Activated effector memory CD4-positive, alpha-beta T cell treated with anti-CD3 and anti-CD28 coated beads, Interleukin-2, amount 50 U/mL, for 16 hours (primary cell): ENCODE data around the gene MAPK8IP3.

Experiments used
- DNase-seq: peaks from one replicate; pipeline ENCODE4 v3.0.0-alpha.2; 2020

MAPK8IP3 gene

GRCh38 chr16:1775006-1775845, 69.2 kb downstream of the MAPK8IP3 start:
- DNase-seq, result no peak

DNA sequence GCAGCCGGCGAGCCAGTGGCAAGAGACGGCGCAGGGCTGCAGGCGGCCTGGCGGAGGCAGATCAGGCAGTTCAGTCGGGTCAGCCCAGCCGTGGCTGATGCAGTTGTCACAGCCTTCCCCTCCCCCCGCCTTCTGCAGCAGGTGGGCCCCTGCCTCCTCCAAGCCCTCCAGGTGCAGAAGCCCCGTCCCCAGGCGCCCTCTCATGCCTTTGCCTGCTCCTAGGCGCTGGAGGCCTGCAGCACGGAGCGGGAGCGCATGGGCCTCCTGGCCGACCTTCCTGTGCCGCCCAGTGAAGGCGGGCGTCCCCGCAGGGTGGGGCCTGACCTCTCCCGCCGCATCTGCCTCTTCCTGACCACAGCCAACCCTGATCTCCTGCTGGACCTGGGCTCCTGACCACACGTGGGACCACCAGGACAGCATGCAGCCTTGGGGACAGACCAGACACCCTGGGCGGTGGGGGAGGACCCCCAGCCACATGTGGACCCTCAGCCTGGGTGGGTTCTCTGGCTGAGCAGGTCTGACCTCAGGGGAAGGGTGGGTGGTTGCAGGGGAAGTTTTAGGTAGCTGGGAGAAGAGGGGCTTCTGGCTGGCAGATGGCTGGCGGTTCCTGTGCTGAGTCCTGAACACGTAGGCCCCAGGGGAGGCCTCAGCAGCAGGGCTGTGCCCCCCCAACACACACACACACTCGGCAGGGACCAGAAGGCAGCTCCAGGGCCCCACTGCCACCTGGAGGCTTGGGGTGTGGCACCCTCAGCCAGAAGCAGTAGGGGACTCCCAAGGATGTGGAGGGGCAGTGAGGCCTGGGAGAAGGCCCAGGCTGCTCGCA, 70.1 kb downstream of the MAPK8IP3 start:
- no peak for DNase-seq

DNA sequence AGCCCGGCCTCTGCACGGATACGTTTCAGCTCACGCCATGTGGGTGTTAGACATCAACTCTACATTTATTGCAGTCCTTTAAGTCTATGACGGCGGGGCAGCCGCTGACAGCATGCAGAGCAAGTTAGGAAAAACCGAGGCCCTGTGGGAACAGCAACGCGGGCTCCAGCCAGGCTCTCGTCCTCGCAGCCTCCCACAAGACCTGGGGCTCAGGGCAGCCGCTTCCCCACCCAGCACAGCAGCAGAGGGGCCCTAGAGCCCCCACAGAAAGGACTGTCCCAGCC, 70.6 kb downstream of the MAPK8IP3 start:
- no peak for DNase-seq

DNA sequence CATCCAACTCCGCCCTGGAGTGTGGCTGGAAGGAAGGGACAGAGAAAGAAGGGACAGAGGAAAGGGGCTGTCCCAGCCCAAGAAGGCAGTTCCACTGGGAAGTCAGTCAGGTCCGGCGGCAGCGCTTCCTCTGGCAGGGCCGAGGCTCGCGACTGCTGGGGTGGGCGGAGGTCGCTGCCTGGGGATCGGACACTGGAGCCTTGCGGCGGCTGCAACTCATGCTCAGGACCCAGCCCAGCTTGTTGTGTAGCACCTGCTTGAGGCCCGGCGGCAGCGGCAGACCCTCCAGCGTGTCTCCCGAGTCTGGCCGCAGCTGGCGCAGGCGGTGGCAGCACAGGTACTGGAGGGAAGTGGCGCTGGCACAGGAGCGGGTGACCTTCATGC, 71.0 kb downstream of the MAPK8IP3 start:
- DNase-seq, result no peak

- DNase-seq, result no peak
Observed at GRCh38 chr16:1777375-1778199, 71.6 kb downstream of the MAPK8IP3 start.

DNA sequence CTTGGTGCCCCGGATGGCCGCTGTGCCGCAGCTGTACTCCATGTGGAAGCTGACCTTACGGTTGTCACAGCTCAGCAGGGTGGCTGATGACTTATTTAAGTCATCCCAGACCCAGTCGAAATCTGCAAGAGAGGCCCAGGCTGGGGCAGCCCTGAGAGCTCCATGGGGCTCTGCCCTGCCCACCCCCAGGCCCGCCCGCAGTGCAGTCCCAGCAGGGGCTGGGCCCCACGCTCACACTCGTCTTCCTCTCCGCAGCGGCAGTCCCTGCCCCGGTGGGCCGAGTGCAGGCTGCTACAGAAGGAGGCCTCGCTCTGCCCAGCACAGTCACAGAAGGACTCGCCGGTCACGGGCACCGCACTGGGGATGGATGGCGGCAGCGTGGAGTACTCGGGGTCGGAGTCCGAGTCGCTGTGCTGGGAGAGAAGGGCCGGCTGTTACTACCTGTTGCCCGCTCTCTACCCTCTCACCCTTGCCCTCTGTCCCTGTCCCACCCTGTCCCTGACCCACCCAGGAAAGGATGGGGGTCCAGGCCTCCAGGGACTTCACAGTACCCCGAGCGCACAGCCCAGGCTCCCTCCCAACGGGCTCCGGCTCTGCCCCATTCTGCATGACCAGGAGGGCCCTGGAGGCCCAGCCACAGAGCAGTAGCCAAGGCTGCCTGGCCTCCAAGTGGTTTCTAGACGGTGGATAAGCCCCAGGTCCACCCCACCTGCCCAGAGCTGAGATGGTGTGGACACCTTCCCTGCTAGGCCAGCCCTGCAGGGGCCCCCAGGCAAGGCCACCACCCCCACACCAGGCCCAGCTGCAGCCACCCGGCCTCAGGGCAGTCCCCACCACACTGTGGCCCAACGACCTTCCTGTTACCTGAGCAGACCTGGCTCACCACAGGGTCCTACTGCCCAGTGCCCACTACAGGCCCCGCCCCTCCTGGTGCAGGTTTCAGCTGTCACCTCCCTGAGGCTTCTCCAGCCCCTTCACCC, 72.5 kb downstream of the MAPK8IP3 start:
- DNase-seq, result no peak

DNA sequence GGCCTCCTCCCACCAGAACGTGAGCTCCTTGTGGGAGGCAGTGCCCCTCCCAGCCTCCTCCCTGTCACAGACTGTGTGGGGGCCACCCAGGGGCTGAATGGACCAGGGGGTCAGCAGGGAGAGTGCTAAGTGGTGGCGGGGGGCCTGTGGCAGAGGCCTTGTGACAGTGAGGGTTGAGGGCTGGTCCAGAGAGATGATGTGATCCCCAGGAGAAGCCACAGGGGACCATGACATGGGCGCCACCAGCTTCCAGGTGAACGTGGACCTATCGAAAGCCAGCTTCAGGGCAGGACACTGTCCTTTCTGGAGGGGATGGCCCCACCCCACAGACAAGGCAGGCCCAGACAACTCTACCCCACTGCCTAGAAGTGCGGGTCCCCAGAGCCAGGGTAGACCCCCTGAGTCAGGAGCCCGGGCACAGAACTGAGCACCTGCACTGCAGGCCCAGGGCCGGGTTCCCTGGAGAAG, 73.3 kb downstream of the MAPK8IP3 start:
- no peak for DNase-seq

DNA sequence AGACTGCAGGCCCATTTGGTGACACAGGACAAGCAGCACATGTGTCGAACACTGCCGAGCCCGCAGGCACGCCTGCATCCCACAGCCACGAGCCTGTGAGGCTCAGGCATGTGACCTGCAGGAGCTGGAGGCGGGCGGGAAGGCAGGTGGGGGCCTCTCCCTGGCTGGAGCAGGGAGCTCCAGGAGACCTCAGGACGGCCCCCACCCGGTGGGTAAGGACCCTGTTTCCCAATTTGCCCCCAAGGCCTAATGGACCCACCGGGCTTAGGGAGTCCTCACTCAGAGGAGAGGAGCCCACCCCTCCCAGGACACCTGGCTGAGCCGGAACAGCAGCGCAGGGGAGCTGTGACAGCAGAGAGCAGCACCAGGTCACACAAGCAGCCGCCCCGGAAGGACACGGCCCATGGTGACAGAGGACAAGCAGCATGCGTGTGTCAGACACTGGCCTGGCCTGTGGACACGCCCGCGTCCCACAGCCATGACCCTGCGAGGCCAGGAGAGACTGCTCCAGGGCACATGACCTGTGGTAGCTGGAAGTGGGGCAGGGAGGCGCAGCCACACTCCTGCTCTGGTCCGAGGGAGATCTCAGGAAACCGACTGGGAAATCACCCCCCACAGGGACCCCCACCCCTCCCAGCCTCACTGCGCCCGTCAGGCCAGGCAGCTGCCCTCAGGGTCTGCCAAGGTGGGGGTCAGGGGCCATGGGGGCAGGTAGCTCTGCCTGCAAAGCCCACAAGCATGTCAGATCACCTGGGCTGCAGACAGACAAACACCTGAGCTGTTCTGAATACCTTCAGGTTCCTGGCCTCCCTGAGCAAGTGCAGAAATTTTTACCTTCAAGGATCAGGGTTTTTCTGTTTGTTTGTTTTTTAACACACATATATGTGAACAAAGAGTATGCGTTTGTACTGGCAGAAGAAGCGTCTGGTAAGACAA, 74.0 kb downstream of the MAPK8IP3 start:
- DNase-seq, result no peak

DNA sequence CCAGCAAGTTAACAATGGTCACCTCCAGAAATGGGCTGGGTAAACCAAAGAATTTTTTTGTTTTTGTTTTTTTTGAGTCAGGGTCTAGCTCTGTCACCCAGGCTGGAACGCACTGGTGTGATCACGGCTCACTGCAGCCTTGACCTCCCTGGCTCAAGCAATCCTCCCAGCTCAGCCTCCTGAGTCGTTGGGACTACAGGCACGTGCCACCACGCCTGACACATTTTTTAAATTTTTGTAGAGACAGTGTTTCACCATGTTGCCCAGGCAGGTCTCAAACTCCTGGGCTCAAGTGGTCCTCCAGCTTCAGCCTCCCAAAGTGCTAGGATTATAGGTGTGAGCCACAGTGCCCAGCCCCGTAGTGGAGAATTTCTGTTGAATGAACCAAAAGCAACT, 74.7 kb downstream of the MAPK8IP3 start:
- no peak for DNase-seq

DNA sequence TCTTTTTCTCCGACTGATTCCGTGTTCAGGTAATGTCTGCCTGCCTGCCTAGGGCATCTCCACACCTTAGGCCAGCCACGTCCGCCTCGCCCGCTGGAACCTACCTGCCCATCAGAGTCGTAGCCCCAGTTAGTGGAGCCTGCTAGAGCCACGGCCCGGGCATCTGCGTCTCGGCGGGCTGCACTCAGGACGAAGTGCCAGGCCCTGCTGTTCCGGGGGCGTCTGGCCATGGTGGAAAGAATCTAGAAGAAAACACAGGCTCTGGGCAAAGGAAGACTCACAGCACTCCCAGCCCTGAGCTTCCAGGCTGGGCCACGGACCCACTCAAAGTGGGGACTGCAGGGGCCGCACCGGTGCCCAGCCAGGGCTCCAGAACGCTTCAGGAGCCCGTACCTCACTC, 75.3 kb downstream of the MAPK8IP3 start:
- DNase-seq, result no peak

DNA sequence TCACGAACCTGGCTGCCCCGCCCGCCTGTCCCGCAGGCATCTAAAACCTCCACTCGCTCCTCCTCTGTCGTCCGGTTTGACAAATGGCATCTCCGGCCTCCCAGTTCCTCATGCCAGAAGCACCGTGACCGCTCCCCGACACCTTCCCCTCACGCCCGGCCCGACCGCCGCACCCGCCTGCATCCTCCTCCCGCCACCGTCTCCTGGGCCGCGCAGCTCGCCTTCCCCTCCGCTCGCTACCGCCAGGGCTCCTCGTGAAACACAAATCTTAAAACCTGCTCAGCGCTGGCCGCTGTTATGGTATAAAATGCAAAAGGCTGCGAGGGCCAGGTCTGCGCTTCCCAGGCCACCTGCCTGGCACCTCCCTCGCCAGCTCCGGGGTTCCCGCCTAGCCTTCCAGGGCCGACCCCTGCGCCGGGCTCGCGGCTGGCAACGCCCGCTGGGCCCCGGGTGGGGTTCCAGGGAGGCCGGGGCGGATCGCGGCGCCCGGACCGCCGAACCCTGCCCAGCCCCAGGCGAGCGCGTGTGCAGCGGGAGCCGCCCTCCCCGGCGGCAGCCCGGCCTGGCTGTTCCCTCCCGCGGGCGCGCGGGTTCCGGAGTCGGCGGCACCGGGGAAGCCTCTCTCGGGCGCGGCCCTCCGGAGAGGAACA, 75.9 kb downstream of the MAPK8IP3 start:
- DNase-seq, result peak; percentile 73

DNA sequence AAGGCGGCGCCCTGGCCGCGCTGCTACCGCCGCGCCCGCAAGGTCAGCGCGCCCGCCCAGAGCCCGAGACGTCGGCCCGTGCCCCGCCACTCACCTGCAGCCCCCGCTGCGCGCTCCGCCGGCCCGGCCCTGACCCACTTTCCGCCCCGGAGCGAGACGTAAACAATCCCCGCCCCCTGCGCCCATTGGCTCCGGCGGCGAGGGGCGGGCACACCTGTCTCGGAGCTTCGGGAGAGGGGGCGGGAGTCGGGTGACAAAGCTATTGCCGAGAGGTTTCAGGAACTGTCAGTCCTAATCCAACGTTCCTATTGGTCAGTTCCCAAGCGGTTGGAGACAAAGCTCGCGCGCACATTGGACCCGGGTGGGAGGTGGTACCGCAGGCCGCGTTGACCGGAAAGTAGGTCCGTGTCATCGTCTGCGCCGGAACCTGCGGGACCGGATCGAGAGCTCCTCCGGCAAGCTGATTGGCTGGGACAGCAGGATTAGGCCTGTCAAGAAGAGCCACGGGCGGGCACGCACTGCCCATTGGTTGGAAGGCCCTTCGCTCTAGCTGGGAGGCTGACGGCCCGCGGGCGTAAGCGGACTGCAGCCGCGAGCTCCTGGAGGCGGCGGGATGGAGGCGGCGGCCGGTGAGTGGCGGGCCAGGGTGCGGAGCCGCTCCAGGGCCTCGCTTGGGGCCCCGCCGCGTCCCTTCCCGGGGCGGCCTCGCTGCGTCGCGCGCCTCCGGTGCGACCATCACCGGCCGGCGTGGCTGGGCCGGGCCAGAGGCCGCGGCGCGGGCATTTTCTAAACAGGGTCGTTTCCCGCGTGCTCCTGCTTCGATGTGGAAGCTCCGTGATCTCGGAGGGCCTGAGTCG, 76.6 kb downstream of the MAPK8IP3 start, which contains the start of the genes NUBP2 and SPSB3:
TSS of gene NUBP2 (plus strand) at position 553 of the 857 bp plus-strand sequence. CDS start at position 614, 61 bp downstream.
TSS of gene SPSB3 (minus strand) at position 164 of the 857 bp plus-strand sequence. CDS start 1,088 bp downstream, outside the sequence.
- DNase-seq, result peak; percentile 99

DNA sequence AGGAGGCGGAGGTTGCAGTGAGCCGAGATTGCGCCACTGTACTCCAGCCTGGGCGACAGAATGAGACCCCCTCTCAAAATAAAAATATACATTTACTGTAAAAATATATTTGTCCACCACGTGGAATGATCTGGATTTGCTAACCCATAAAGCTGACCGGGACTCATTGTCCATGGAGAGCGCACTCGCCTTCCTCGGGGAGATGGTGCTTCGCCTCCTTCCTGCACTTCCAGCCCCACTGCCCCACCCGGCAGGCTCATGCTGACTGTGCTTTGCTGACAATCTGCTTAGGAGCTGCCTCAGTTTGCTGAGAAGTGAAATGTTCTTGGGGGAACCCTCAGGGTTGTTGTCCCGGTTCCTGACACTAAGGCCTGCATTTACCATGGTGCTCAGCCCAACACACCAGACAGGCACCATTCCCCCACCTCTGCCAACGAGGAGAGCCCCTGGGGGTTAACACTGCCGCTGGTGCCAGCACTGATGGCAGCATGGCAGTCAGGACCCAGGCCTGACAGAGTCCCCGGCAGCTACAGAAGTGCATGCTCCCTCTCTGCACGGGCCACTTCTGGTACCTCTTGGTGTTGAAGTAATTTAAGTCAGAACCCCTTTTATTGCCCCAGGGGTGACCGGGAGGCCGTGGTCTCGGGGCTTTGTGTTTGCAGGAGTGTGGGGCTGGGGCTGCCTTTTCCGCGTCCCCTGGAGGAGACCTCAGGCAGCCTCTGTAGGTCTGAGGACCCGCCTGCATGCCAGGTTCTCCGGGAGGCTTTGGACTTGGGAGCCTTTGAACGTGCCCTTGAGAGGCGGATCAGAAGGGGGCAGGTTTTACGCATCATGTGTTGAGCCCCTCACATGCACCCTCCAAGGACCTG, 79.2 kb downstream of the MAPK8IP3 start:
- DNase-seq, result no peak

DNA sequence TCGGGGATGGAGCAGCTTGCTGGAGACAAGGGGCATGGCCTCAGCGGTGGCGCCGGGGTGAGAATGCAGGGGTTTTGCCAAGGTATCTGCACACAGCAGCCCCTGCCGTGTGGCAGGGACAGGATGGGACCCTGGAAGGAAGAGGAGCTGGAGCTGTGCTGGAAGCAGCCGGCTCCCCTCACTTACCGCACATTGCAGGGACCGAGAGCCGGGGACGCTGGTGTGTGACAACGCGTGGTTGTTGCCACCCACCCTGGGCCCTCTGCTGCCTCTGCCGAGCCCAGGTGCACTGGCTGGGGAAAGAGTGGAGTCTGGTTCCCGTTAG, 79.8 kb downstream of the MAPK8IP3 start:
- no peak for DNase-seq

- DNase-seq, result no peak
Observed at GRCh38 chr16:1786242-1787055, 80.5 kb downstream of the MAPK8IP3 start.

GRCh38 chr16:1787056-1787321, 81.0 kb downstream of the MAPK8IP3 start:
- DNase-seq, result no peak

DNA sequence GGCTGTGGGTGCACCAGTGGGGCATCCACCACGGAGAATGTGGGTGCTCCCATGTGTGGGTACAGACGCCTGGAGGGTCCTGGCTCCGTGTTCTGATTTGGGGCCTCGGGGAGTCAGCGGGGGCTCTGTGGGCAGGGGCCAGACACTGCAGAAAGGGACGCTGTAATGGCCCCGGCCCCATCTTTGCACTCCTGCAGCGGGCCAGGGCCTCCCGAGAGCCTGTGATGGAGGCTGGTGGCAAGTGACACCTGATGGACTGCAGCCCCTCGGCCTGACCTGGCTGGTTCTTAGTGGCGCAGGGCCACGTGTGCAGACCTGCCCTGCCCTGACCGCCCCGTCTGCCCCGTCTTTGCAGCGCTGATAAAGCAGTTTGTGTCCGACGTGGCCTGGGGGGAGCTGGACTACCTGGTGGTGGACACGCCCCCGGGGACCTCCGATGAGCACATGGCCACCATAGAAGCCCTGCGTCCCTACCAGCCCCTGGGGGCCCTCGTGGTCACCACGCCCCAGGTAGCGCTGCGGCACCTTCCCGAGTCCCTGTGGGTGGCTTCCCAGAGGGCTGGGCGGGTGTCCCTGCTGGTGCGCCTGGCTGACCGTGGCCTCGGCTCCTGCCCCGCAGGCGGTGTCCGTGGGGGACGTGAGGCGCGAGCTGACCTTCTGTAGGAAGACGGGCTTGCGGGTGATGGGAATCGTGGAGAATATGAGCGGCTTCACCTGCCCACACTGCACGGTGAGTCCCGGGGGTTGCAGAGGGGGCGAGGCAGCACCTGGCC, 81.5 kb downstream of the MAPK8IP3 start:
- DNase-seq, result no peak
